Endothelial cell of umbilical vein (primary cell): ENCODE data around the gene PCP2. TPM values are rescaled to one million over a fixed set of nuclear protein-coding genes. Genes with fewer than 3 reads are reported as not detected.

Experiments used
- BruUV-seq: library from RNA; stranded (reverse); fragments of 400-500 nt; replicated peaks from 2 replicates; lab custom pipeline; 2021; lab: Mats Ljungman, UMichigan
- CTCF ChIA-PET: fragments of 300-600, 350-600 bp; sonication (Branson Sonifier 250); formaldehyde crosslinking; loops from one replicate; lab custom pipeline; 2021; ENCODE audit warnings: antibody characterized with exemption, inconsistent platforms; lab: Charles Lee
- POLR2A ChIA-PET: fragments of 300-600, 350-600 bp; sonication (Branson Sonifier 250); formaldehyde crosslinking; loops from one replicate; lab custom pipeline; 2021; ENCODE audit warnings: antibody characterized with exemption, inconsistent platforms; lab: Charles Lee
- DNase-seq: peaks from one replicate; pipeline ENCODE4 v3.0.0-alpha.2; 2011; ENCODE audit warnings: low read depth, low spot score
- FAIRE-seq: peaks from 2 replicates; lab custom pipeline; 2011; peaks lifted over from hg19 to GRCh38; lab: Jason Lieb, UNC
- H2AFZ ChIP-seq: 2 replicates; pipeline ENCODE4 v1.6.0; 2012; ENCODE audit warnings: low read depth, low read length, control low read depth, inconsistent platforms
- H3K27ac ChIP-seq: 2 replicates; pipeline ENCODE4 v1.5.1; 2011; ENCODE audit warnings: low read depth, mild to moderate bottlenecking, control low read depth, low read length, moderate library complexity; ENCODE audit not compliant: insufficient read depth
- H3K27me3 ChIP-seq, 2 experiments: 2 replicates each; pipeline versions ENCODE4 v1.6.0 to v1.6.1; 2011; ENCODE audit warnings: low read length in 2 of 2, mixed read lengths in 1 of 2; ENCODE audit not compliant: control insufficient read depth in 2 of 2, insufficient read depth in 2 of 2
- H3K36me3 ChIP-seq, 2 experiments: 2 replicates in 1 of 2; 3 replicates in 1 of 2; pipeline ENCODE4 v1.5.1; 2011; ENCODE audit warnings: low read length in 2 of 2, mild to moderate bottlenecking in 1 of 2, moderate library complexity in 1 of 2; ENCODE audit not compliant: control insufficient read depth in 2 of 2, insufficient read depth in 2 of 2; ENCODE audit errors: extremely low read depth in 1 of 2
- H3K4me1 ChIP-seq: 3 replicates; pipeline ENCODE4 v1.5.1; 2011; ENCODE audit warnings: mild to moderate bottlenecking, low read length; ENCODE audit not compliant: control insufficient read depth, insufficient read depth; ENCODE audit errors: extremely low read depth
- H3K4me2 ChIP-seq: 2 replicates; pipeline ENCODE4 v1.6.1; 2011; ENCODE audit warnings: low read length, control low read depth, mixed read lengths; ENCODE audit not compliant: insufficient read depth
- H3K4me3 ChIP-seq, 3 experiments: fragments of 200-600 bp in 1 of 3; sonication (generic), shearing (Covaris generic) in 1 of 3; replicated peaks in 1 of 3; 2 replicates each; pipeline ENCODE4 v1.5.1; 2011 to 2016; ENCODE audit warnings: control low read depth in 3 of 3, low read length in 3 of 3, mild to moderate bottlenecking in 2 of 3, inconsistent platforms in 1 of 3, low read depth in 1 of 3, moderate library complexity in 1 of 3; ENCODE audit not compliant: insufficient read depth in 1 of 3
- H3K79me2 ChIP-seq: 2 replicates; pipeline ENCODE4 v1.6.0; 2012; ENCODE audit warnings: low read length, inconsistent platforms; ENCODE audit not compliant: control insufficient read depth, insufficient read depth
- H3K9ac ChIP-seq: replicated peaks from 2 replicates; pipeline ENCODE3; 2011; ENCODE audit warnings: low read length, control low read depth; ENCODE audit not compliant: insufficient read depth; ENCODE audit errors: extremely low read depth
- H3K9me1 ChIP-seq: replicated peaks from 3 replicates; pipeline ENCODE4 v1.6.0; 2011; ENCODE audit warnings: mild to moderate bottlenecking, low read length; ENCODE audit not compliant: control insufficient read depth, insufficient read depth; ENCODE audit errors: extremely low read depth
- H3K9me3 ChIP-seq: replicated peaks from 2 replicates; pipeline ENCODE4 v1.5.1; 2012; ENCODE audit warnings: low read length, inconsistent platforms; ENCODE audit not compliant: control insufficient read depth, insufficient read depth
- H4K20me1 ChIP-seq: replicated peaks from 2 replicates; pipeline ENCODE3; 2011; ENCODE audit warnings: mild to moderate bottlenecking, low read length; ENCODE audit not compliant: control insufficient read depth, insufficient read depth; ENCODE audit errors: extremely low read depth
- EZH2 ChIP-seq: IDR thresholded peaks from 2 replicates; pipeline ENCODE4 v1.6.1; 2012; ENCODE audit warnings: borderline replicate concordance, low read depth, mild to moderate bottlenecking, moderate library complexity, low read length, inconsistent platforms; ENCODE audit not compliant: severe bottlenecking
- FOS ChIP-seq: IDR thresholded peaks from 2 replicates; pipeline ENCODE4 v1.6.1; 2011; ENCODE audit warnings: mild to moderate bottlenecking, low read length, moderate library complexity, borderline replicate concordance; ENCODE audit not compliant: insufficient read depth
- GATA2 ChIP-seq: IDR thresholded peaks from 2 replicates; pipeline ENCODE4 v1.7.0; 2011; ENCODE audit warnings: low read depth, mild to moderate bottlenecking, moderate library complexity, mixed read lengths, low read length; ENCODE audit not compliant: insufficient read length, insufficient read depth
- JUN ChIP-seq: IDR thresholded peaks from 2 replicates; pipeline ENCODE4 v1.6.1; 2011; ENCODE audit warnings: borderline replicate concordance, low read depth; ENCODE audit not compliant: insufficient read length, insufficient read depth
- MYC ChIP-seq: IDR thresholded peaks from one replicate; pipeline ENCODE4 v1.6.1; 2011; ENCODE audit warnings: mild to moderate bottlenecking, low read depth, low read length
- POLR2A ChIP-seq: IDR thresholded peaks from 2 replicates; pipeline ENCODE4 v1.6.1; 2012; ENCODE audit warnings: low read depth, mild to moderate bottlenecking, control low read depth, low read length
- POLR2AphosphoS5 ChIP-seq: IDR thresholded peaks from 2 replicates; pipeline ENCODE4 v1.6.1; 2012; ENCODE audit warnings: low read depth, mild to moderate bottlenecking, control low read depth, low read length, moderate library complexity; ENCODE audit not compliant: insufficient read depth
- dilution Hi-C: fragments of 300-500 bp; cut with MboI; formaldehyde crosslinking; loops from one replicate; pipeline ENCODE4 v1.15.0; 2019; ENCODE audit warnings: low sequenced_read_pairs; ENCODE audit not compliant: extremely low pct_ligation_motif_present
- intact Hi-C: fragments of 100-400 bp; cut with micrococcal nuclease; formaldehyde crosslinking; loops from one replicate; pipeline ENCODE4 v1.10.0; 2022
- polyA plus RNA-seq, 4 experiments: library from polyadenylated mRNA; depleted of rRNA in 3 of 4; stranded (reverse) in 3 of 4; unstranded in 1 of 4; fragments of >200 nt; gene quantifications; 2 replicates each; pipeline versions ENCODE4 v1.2.1 to v1.2.3, GENCODE V29; 2011 to 2012; ENCODE audit warnings: missing spikeins in 1 of 4
- total RNA-seq: library from RNA; stranded (reverse); gene quantifications from 2 replicates; pipeline ENCODE4 v1.2.3, GENCODE V29; 2021
- TF ChIP-seq, protein P1 (sequence below), 2 donors: IDR thresholded peaks; 1 replicate in 1 of 2; 2 replicates in 1 of 2; pipeline ENCODE4 v1.5.1; 2011; ENCODE audit warnings: low read length in 2 of 2, mild to moderate bottlenecking in 2 of 2, moderate library complexity in 2 of 2, control low read depth in 1 of 2, inconsistent platforms in 1 of 2, low read depth in 1 of 2; ENCODE audit not compliant: insufficient read depth in 1 of 2; ENCODE audit errors: extremely low read depth in 1 of 2
- TF ChIP-seq, protein P2 (sequence below): IDR thresholded peaks from 2 replicates; pipeline ENCODE4 v1.6.1; 2011; ENCODE audit not compliant: insufficient read depth, insufficient read length

PCP2 gene
- total and polyA plus RNA-seq, 2 donors (not counting 3 experiments of a cell fraction or from before 2014, with no cell fraction given): not detected

DNA sequence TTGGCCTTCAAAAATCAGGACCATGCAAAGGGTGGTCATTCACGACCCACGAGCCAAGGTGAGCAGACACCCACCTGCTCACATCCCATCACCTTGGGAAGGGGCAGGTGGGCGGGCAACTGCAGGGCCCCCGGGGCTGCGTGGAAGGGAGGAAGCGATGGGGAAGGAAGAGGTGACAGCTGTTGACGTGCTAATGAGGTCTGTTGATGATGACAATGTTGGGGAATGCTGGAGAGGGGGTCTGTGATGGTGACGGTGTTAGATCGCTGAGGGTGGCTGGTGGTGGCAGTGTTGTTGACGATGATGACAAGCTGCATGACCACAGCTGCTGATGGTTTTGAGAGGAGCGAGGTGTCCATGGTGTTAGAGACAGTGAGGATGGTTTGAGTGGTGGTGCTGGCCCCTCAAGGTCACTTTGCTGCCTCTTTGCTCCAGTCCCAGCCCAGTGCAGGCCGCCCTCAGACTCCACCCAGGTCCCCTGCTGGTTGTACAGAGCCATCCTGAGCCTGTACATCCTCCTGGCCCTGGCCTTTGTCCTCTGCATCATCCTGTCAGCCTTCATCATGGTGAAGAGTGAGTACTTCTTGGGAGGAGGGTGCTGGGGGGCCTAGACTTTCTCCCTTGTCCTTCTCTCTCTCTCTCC lies 44.3 kb upstream of the PCP2 start:
- DNase-seq: no peak
- H3K4me1 ChIP-seq: peaks cover 7% of the 10 kb centered on the region
- H3K27me3 ChIP-seq: peaks cover 2 to 3% of the 10 kb centered on the region in 2 experiments
- dilution Hi-C loops: no loop called here
- H3K27ac ChIP-seq: no peak overlapping the region
- H2AFZ ChIP-seq: no peak overlapping the region
- no TSS peak for BruUV-seq
- peaks cover 0 to 3% of the 10 kb centered on the region in 2 experiments for H3K36me3 ChIP-seq
- H3K9ac ChIP-seq: no peak overlapping the region
- H4K20me1 ChIP-seq: no peaks in the 10 kb centered on the region
- CTCF ChIA-PET: interaction anchor here (0.6 to 1.7 kb wide), 3 partner anchors 109 to 324 kb away, joined by 3 to 18 read pairs (median 3); no protein-coding TSS in a partner anchor
- no peaks in the 10 kb centered on the region for H3K9me1 ChIP-seq
- no peak overlapping the region for H3K4me2 ChIP-seq
- POLR2A ChIA-PET: interaction anchor here (0.5 kb wide), 1 partner anchor 127 kb away, joined by 3 read pairs; no protein-coding TSS in a partner anchor
- TF ChIP-seq, protein P1, sequence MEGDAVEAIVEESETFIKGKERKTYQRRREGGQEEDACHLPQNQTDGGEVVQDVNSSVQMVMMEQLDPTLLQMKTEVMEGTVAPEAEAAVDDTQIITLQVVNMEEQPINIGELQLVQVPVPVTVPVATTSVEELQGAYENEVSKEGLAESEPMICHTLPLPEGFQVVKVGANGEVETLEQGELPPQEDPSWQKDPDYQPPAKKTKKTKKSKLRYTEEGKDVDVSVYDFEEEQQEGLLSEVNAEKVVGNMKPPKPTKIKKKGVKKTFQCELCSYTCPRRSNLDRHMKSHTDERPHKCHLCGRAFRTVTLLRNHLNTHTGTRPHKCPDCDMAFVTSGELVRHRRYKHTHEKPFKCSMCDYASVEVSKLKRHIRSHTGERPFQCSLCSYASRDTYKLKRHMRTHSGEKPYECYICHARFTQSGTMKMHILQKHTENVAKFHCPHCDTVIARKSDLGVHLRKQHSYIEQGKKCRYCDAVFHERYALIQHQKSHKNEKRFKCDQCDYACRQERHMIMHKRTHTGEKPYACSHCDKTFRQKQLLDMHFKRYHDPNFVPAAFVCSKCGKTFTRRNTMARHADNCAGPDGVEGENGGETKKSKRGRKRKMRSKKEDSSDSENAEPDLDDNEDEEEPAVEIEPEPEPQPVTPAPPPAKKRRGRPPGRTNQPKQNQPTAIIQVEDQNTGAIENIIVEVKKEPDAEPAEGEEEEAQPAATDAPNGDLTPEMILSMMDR (IDR thresholded peaks at IDR 0.05; ENCODE audit: extremely low read depth in 1 of 2, insufficient read depth in 1 of 2, low read depth in 1 of 2, low read length in 2 of 2): no peak
- TF ChIP-seq GATA2 (no peak), POLR2AphosphoS5 (no peak), POLR2A (no peak), JUN (no peak), EZH2 (no peak), MYC (no peak), FOS (no peak)
- TF ChIP-seq, protein P2, sequence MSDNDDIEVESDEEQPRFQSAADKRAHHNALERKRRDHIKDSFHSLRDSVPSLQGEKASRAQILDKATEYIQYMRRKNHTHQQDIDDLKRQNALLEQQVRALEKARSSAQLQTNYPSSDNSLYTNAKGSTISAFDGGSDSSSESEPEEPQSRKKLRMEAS: no peak
- FAIRE-seq: no peak
- H3K4me3 ChIP-seq: no peak overlapping the region
- H3K9me3 ChIP-seq: no peaks in the 10 kb centered on the region
- intact Hi-C loops: no loop called here
- H3K79me2 ChIP-seq: peaks cover 20% of the 10 kb centered on the region
